ENCODE measurements around the gene COX8A.

COX8A gene

GRCh38 chr11:63993100-63993499 lies 18.7 kb downstream of the COX8A start:
- TF ChIP-seq CREB5 (CRISPR knock-in tag; IDR thresholded peaks at IDR 0.05; ENCODE audit: low read depth) (no peak), CSRNP3 (CRISPR knock-in tag; IDR thresholded peaks at IDR 0.05) (no peak), PATZ1 (CRISPR knock-in tag; IDR thresholded peaks at IDR 0.05; ENCODE audit: borderline replicate concordance) (no peak), ZNF565 (CRISPR knock-in tag; conservative IDR thresholded peaks at IDR 0.05; ENCODE audit: low read depth) (no peak), SNAI2 (CRISPR knock-in tag; IDR thresholded peaks at IDR 0.05) (no peak), TSHZ2 (CRISPR knock-in tag; IDR thresholded peaks at IDR 0.05) (no peak)
- ATAC-seq, result no peak

- no peak for ATAC-seq
- TF ChIP-seq ESRRG (CRISPR knock-in tag; IDR thresholded peaks at IDR 0.05) (no peak), CSDC2 (CRISPR knock-in tag; IDR thresholded peaks at IDR 0.05) (no peak), ZFP30 (CRISPR knock-in tag; IDR thresholded peaks at IDR 0.05) (no peak), CREB5 (CRISPR knock-in tag; IDR thresholded peaks at IDR 0.05; ENCODE audit: low read depth) (no peak), BACH2 (CRISPR knock-in tag; IDR thresholded peaks at IDR 0.05; ENCODE audit: borderline replicate concordance) (no peak), RARB (CRISPR knock-in tag; IDR thresholded peaks at IDR 0.05) (no peak), PPARA (CRISPR knock-in tag; IDR thresholded peaks at IDR 0.05; ENCODE audit: borderline replicate concordance) (no peak), ZFP3 (CRISPR knock-in tag; IDR thresholded peaks at IDR 0.05) (no peak), ISL1 (CRISPR knock-in tag; IDR thresholded peaks at IDR 0.05) (no peak), TCF4 (CRISPR knock-in tag; IDR thresholded peaks at IDR 0.05; ENCODE audit: borderline replicate concordance) (no peak), SNAI2 (CRISPR knock-in tag; IDR thresholded peaks at IDR 0.05) (no peak), TOX (CRISPR knock-in tag; IDR thresholded peaks at IDR 0.05; ENCODE audit: borderline replicate concordance) (no peak), ZNF8 (CRISPR knock-in tag; IDR thresholded peaks at IDR 0.05) (no peak), PATZ1 (CRISPR knock-in tag; IDR thresholded peaks at IDR 0.05; ENCODE audit: borderline replicate concordance) (no peak)
These were observed 19.6 kb downstream of the COX8A start for GRCh38 chr11:63993993-63994392.

- ATAC-seq, result no peak
- TF ChIP-seq TCF4 (CRISPR knock-in tag; IDR thresholded peaks at IDR 0.05; ENCODE audit: borderline replicate concordance) (no peak), TOX (CRISPR knock-in tag; IDR thresholded peaks at IDR 0.05; ENCODE audit: borderline replicate concordance) (no peak), ZNF70 (CRISPR knock-in tag; IDR thresholded peaks at IDR 0.05) (no peak), PATZ1 (CRISPR knock-in tag; IDR thresholded peaks at IDR 0.05; ENCODE audit: borderline replicate concordance) (no peak), OSR1 (CRISPR knock-in tag; IDR thresholded peaks at IDR 0.05) (no peak), ESRRG (CRISPR knock-in tag; IDR thresholded peaks at IDR 0.05) (no peak), RARB (CRISPR knock-in tag; IDR thresholded peaks at IDR 0.05) (no peak), TSHZ2 (CRISPR knock-in tag; IDR thresholded peaks at IDR 0.05) (no peak), GLIS3 (CRISPR knock-in tag; IDR thresholded peaks at IDR 0.05) (no peak), ZNF8 (CRISPR knock-in tag; IDR thresholded peaks at IDR 0.05) (no peak), ZFP30 (CRISPR knock-in tag; IDR thresholded peaks at IDR 0.05) (no peak), ZC3H10 (CRISPR knock-in tag; IDR thresholded peaks at IDR 0.05) (no peak), ZFP3 (CRISPR knock-in tag; IDR thresholded peaks at IDR 0.05) (no peak)
These were observed 22.1 kb downstream of the COX8A start for GRCh38 chr11:63996512-63996911.

Measured in SK-N-SH treated with all-trans-retinoic acid at 6 μM for 48 hours (cell line).